SK-N-SH (cell line): ENCODE results near the gene DEPDC1. TPM values are rescaled to one million over a fixed set of nuclear protein-coding genes. Genes with fewer than 3 reads are reported as not detected.
A peak's percentile ranks its signal among the peaks of the same experiment; 100 is the strongest.

Experiments used
- CTCF ChIA-PET: fragments of 300-600, 350-600 bp; formaldehyde crosslinking; extraction: SDS; loops from one replicate; lab custom pipeline; 2021; lab: Yijun Ruan, JAX
- POLR2A ChIA-PET: fragments of 350-600 bp; sonication (Branson Sonifier 250); formaldehyde crosslinking; extraction: SDS; loops from one replicate; lab custom pipeline; 2020; ENCODE audit warnings: antibody characterized with exemption, inconsistent platforms; lab: Yijun Ruan, JAX
- DNase-seq: peaks from one replicate; pipeline ENCODE4 v3.0.0; 2012
- H2AFZ ChIP-seq: fragments of 200-600 bp; sonication (generic); 2 replicates; pipeline ENCODE4 v1.8.1; 2016; ENCODE audit warnings: antibody characterized with exemption, mild to moderate bottlenecking, low read depth
- H3F3A ChIP-seq: fragments of 200-600 bp; sonication (generic); replicated peaks from 2 replicates; pipeline ENCODE3; 2016; ENCODE audit warnings: antibody characterized with exemption, mild to moderate bottlenecking; ENCODE audit not compliant: insufficient read depth
- H3K27ac ChIP-seq, 2 experiments: fragments of 200-500 bp in 1 of 2; fragments of 200-600 bp in 1 of 2; sonication (Bioruptor generic) in 1 of 2; sonication (generic), shearing (Covaris generic) in 1 of 2; 2 replicates each; pipeline versions ENCODE4 v1.5.1 to v1.6.1; 2014 to 2016; ENCODE audit warnings: low read depth in 2 of 2, inconsistent platforms in 1 of 2, low read length in 1 of 2, mild to moderate bottlenecking in 1 of 2, mixed read lengths in 1 of 2
- H3K27me3 ChIP-seq: fragments of 200-600 bp; sonication (generic), shearing (Covaris generic); 2 replicates; pipeline ENCODE4 v1.6.1; 2016; ENCODE audit warnings: mixed run types; ENCODE audit not compliant: insufficient read depth
- H3K36me3 ChIP-seq, 2 experiments: fragments of 200-500 bp in 1 of 2; fragments of 200-600 bp in 1 of 2; sonication (Bioruptor generic) in 1 of 2; sonication (generic) in 1 of 2; replicated peaks in 1 of 2; 2 replicates each; pipeline versions ENCODE3 to v1.5.1; 2014 to 2016; ENCODE audit warnings: low read length in 1 of 2, mild to moderate bottlenecking in 1 of 2; ENCODE audit not compliant: insufficient read depth in 2 of 2, control insufficient read depth in 1 of 2
- H3K4me1 ChIP-seq, 2 experiments: fragments of 200-500 bp in 1 of 2; fragments of 200-600 bp in 1 of 2; sonication (Bioruptor generic) in 1 of 2; sonication (generic), shearing (Covaris generic) in 1 of 2; 2 replicates each; pipeline versions ENCODE4 v1.5.1 to v1.6.1; 2014 to 2016; ENCODE audit warnings: low read depth in 1 of 2, low read length in 1 of 2, mixed run types in 1 of 2; ENCODE audit not compliant: insufficient read depth in 2 of 2, control insufficient read depth in 1 of 2
- H3K4me2 ChIP-seq: fragments of 200-600 bp; sonication (generic), shearing (Covaris generic); 2 replicates; pipeline ENCODE4 v1.6.1; 2017; ENCODE audit warnings: mixed run types
- H3K4me3 ChIP-seq, 2 experiments: fragments of 200-500 bp in 1 of 2; fragments of 200-600 bp in 1 of 2; sonication (Bioruptor generic) in 1 of 2; sonication (generic), shearing (Covaris generic) in 1 of 2; 2 replicates each; pipeline versions ENCODE4 v1.5.1 to v1.8.1; 2014 to 2016; ENCODE audit warnings: low read depth in 2 of 2, inconsistent platforms in 1 of 2, low read length in 1 of 2, mild to moderate bottlenecking in 1 of 2, mixed read lengths in 1 of 2, moderate library complexity in 1 of 2
- H3K79me2 ChIP-seq: fragments of 200-600 bp; sonication (generic); 2 replicates; pipeline ENCODE4 v1.8.1; 2017; ENCODE audit warnings: mild to moderate bottlenecking; ENCODE audit not compliant: insufficient read depth
- H3K9ac ChIP-seq: fragments of 200-600 bp; sonication (generic); 2 replicates; pipeline ENCODE4 v1.6.1; 2017; ENCODE audit warnings: mixed run types
- H3K9me2 ChIP-seq: fragments of 200-600 bp; sonication (generic); 2 replicates; pipeline ENCODE4 v1.6.1; 2017; ENCODE audit warnings: mixed run types
- H3K9me3 ChIP-seq: fragments of 200-600 bp; sonication (generic); 2 replicates; pipeline ENCODE4 v1.6.1; 2017; ENCODE audit warnings: mixed run types, mild to moderate bottlenecking, moderate library complexity
- H4K20me1 ChIP-seq: fragments of 200-600 bp; sonication (generic); 2 replicates; pipeline ENCODE4 v1.6.1; 2017; ENCODE audit warnings: mild to moderate bottlenecking, mixed run types; ENCODE audit not compliant: insufficient read depth
- CTCF ChIP-seq: fragments of 200-600 bp; sonication (generic); IDR thresholded peaks from 2 replicates; pipeline ENCODE4 v1.6.1; 2017; ENCODE audit warnings: antibody characterized with exemption, mild to moderate bottlenecking, moderate library complexity
- ELF1 ChIP-seq: IDR thresholded peaks from 2 replicates; pipeline ENCODE4 v1.4.0; 2012
- EZH2phosphoT487 ChIP-seq: fragments of 200-600 bp; sonication (generic); IDR thresholded peaks from 2 replicates; pipeline ENCODE4 v1.6.1; 2017; ENCODE audit warnings: low read depth, mixed run types, mild to moderate bottlenecking, antibody characterized with exemption, moderate library complexity, borderline replicate concordance
- GATA2 ChIP-seq: sonication (generic); formaldehyde crosslinking; IDR thresholded peaks from 2 replicates; pipeline ENCODE4 v1.5.0; 2020; ENCODE audit warnings: mild to moderate bottlenecking, missing genetic modification reagents
- MAX ChIP-seq: IDR thresholded peaks from 2 replicates; pipeline ENCODE4 v1.4.0; 2012; ENCODE audit warnings: low read depth
- SMC3 ChIP-seq: IDR thresholded peaks from 2 replicates; pipeline ENCODE4 v1.6.1; 2012; ENCODE audit warnings: low read depth, low read length, improper control_type of control experiment
- TEAD4 ChIP-seq: IDR thresholded peaks from 2 replicates; pipeline ENCODE4 v1.4.0; 2012; ENCODE audit warnings: mild to moderate bottlenecking, borderline replicate concordance; ENCODE audit not compliant: insufficient read depth
- USF1 ChIP-seq: IDR thresholded peaks from 2 replicates; pipeline ENCODE4 v1.4.0; 2012; ENCODE audit warnings: low read depth, borderline replicate concordance
- ZBTB33 ChIP-seq: IDR thresholded peaks from 2 replicates; pipeline ENCODE4 v1.4.0; 2012; ENCODE audit warnings: low read depth, borderline replicate concordance
- WGBS: methylation state at CpG from one replicate; pipeline ENCODE4 v1.1.6; 2017; ENCODE audit warnings: low lambda C conversion rate; 5-methylcytosine and 5-hydroxymethylcytosine counted together
- polyA plus RNA-seq, 3 experiments: library from polyadenylated mRNA; depleted of rRNA; stranded (reverse); fragments of >200 nt; gene quantifications; 2 replicates each; pipeline ENCODE4 v1.2.3, GENCODE V29; 2012

The DEPDC1 gene
- polyA plus RNA-seq, 1 of the 3 experiments (the other 2 are of a cell fraction) = 3.8 TPM

DNA sequence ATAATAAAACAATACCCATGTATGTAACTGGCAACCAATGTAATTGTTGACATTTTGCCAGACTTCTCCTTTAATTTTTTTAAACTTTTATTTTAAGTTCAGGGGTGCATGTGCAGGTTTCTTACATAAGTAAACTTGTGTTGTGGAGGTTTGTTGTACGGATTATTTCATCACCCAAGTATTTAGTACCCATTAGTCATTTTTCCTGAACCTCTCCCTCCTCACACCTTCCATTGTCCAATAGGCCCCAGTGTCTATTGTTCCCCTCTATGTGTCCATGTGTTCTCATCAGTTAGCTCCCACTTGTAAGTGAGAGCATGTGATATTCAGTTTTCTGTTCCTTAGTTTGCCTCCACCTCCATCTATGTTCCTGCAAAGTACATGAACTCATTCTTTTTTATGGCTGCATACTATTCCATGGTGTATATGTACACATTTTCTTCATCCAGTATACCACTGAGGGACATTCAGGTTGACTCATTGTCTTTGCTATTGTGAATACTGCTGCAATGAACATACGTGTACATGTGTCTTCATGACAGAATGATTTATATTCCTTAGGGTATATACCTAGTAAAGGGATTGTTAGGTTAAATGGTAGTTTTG is 6.7 kb downstream of the DEPDC1 start:
- WGBS = 98% methylated on average over 2 of the region's 2 CpGs
- POLR2A ChIA-PET = no interaction called here

GRCh38 chr1:68485431-68486022 is 11.4 kb downstream of the DEPDC1 start:
- Histone ChIP-seq H3K4me2 (no peak overlapping the region), H3K36me3 (peaks cover 42 to 50% of the 10 kb centered on the region in 2 experiments), H3F3A (peaks cover 6% of the 10 kb centered on the region), H3K9me3 (no peaks in the 10 kb centered on the region; the same call in 1 of the 2 replicates), H3K79me2 (peaks cover 15% of the 10 kb centered on the region; the same call in 1 of the 2 replicates), H3K4me3 (no peak overlapping the region), H3K9ac (no peak overlapping the region), H4K20me1 (no peaks in the 10 kb centered on the region), H3K9me2 (no peaks in the 10 kb centered on the region), H3K4me1 (peaks cover 0 to 7% of the 10 kb centered on the region in 2 experiments; a peak in 3 of 4 replicates), H3K27ac (no peak overlapping the region), H2AFZ (no peak overlapping the region; the same call in 1 of the 2 replicates), H3K27me3 (no peaks in the 10 kb centered on the region)
- TF ChIP-seq EZH2phosphoT487 (no peak), CTCF (peak; percentile 20; the same call in 1 of the 2 replicates)
- ChIA-PET POLR2A (no interaction called here), CTCF (interaction anchor here (0.7 to 1.3 kb wide), 4 partner anchors 10 to 720 kb away, joined by 3 to 4 read pairs (median 3); no protein-coding TSS in a partner anchor)
- 58% methylated on average over 3 of the region's 3 CpGs for WGBS
- no peak for DNase-seq

More for the DNA sequence above, 6.7 kb downstream of the DEPDC1 start:
- H3K27ac ChIP-seq = no peak overlapping the region
- no peak overlapping the region for H3K9ac ChIP-seq
- no peak overlapping the region for H3K4me3 ChIP-seq
- H3K9me3 ChIP-seq = no peaks in the 10 kb centered on the region; the same call in 1 of the 2 replicates
- no peak for TF ChIP-seq MAX
- no peak for TF ChIP-seq SMC3
- TF ChIP-seq USF1 = no peak
- no peak for TF ChIP-seq ZBTB33
- no peak for TF ChIP-seq ELF1
- no peak for TF ChIP-seq TEAD4
- TF ChIP-seq GATA2 (CRISPR knock-in tag) = no peak
- no peaks in the 10 kb centered on the region for H4K20me1 ChIP-seq
- H3K79me2 ChIP-seq = peaks cover 58% of the 10 kb centered on the region
- CTCF ChIA-PET = interaction anchor here (0.7 kb wide), 1 partner anchor 1725 kb away, joined by 3 read pairs; no protein-coding TSS in a partner anchor
- H3K27me3 ChIP-seq = no peaks in the 10 kb centered on the region
- H2AFZ ChIP-seq = no peak overlapping the region
- H3K4me1 ChIP-seq = peaks cover 3 to 9% of the 10 kb centered on the region in 2 experiments; a peak in 3 of 4 replicates
- DNase-seq = no peak
- H3K36me3 ChIP-seq = peaks cover 24 to 33% of the 10 kb centered on the region in 2 experiments
- no peak overlapping the region for H3K4me2 ChIP-seq
- H3F3A ChIP-seq = peaks cover 6% of the 10 kb centered on the region
- H3K9me2 ChIP-seq = no peaks in the 10 kb centered on the region
